ENCODE measurements around the gene CEP68. TPM values are rescaled to one million over a fixed set of nuclear protein-coding genes. Genes with fewer than 3 reads are reported as not detected.
"Not testable (repeated sequence)": the region's sequence is repeated elsewhere in the genome, so short reads cannot be mapped to it uniquely, and the experiment has no call there.

CEP68 gene
- 10 to 100 TPM; 30.6 to 31.6 (median 30.7) TPM for polyA plus RNA-seq (ENCODE audit: insufficient read length in 3 of 3)

- peak; percentile 89 to 94 (median 90) for DNase-seq (ENCODE audit: low read depth in 3 of 3, low spot score in 2 of 3)
Measured at GRCh38 chr2:65056215-65057053, at the start of gene CEP68. Gene CEP68, plus strand, starts transcription at chr2:65056416. Its CDS starts 13,029 bp downstream, at chr2:65069445.

- no peak for DNase-seq (ENCODE audit: low read depth in 3 of 3, low spot score in 2 of 3)
Measured at GRCh38 chr2:65013776-65014175, 42.4 kb upstream of the CEP68 start.

GRCh38 chr2:65015731-65016130 is 40.5 kb upstream of the CEP68 start:
- no peak for DNase-seq (ENCODE audit: low read depth in 3 of 3, low spot score in 2 of 3)

- DNase-seq (ENCODE audit: low read depth in 3 of 3, low spot score in 2 of 3) = no peak
Measured at GRCh38 chr2:65016789-65017188, 39.4 kb upstream of the CEP68 start.

GRCh38 chr2:65017335-65017734 is 38.9 kb upstream of the CEP68 start:
- DNase-seq (ENCODE audit: low read depth in 3 of 3, low spot score in 2 of 3) = no peak

- no peak for DNase-seq (ENCODE audit: low read depth in 3 of 3, low spot score in 2 of 3)
Measured at GRCh38 chr2:65018141-65018582, 38.1 kb upstream of the CEP68 start.

- DNase-seq (ENCODE audit: low read depth in 3 of 3, low spot score in 2 of 3) = no peak
Measured at GRCh38 chr2:65019010-65019409, 37.2 kb upstream of the CEP68 start.

GRCh38 chr2:65019675-65020195 is 36.5 kb upstream of the CEP68 start:
- no peak for DNase-seq (ENCODE audit: low read depth in 3 of 3, low spot score in 2 of 3)

- not testable (repeated sequence) for DNase-seq (ENCODE audit: low read depth in 3 of 3, low spot score in 2 of 3)
Measured at GRCh38 chr2:65020251-65020650, 36.0 kb upstream of the CEP68 start.

GRCh38 chr2:65020943-65021528 is 35.2 kb upstream of the CEP68 start:
- no peak for DNase-seq (ENCODE audit: low read depth in 3 of 3, low spot score in 2 of 3)

- no peak for DNase-seq (ENCODE audit: low read depth in 3 of 3, low spot score in 2 of 3)
Measured at GRCh38 chr2:65021709-65022108, 34.5 kb upstream of the CEP68 start.

- DNase-seq (ENCODE audit: low read depth in 3 of 3, low spot score in 2 of 3) = no peak
Measured at GRCh38 chr2:65022189-65022588, 34.0 kb upstream of the CEP68 start.

- DNase-seq (ENCODE audit: low read depth in 3 of 3, low spot score in 2 of 3) = no peak
Measured at GRCh38 chr2:65023742-65024141, 32.5 kb upstream of the CEP68 start.

GRCh38 chr2:65024149-65024829 is 31.9 kb upstream of the CEP68 start:
- no peak for DNase-seq (ENCODE audit: low read depth in 3 of 3, low spot score in 2 of 3)

GRCh38 chr2:65025453-65026123 is 30.6 kb upstream of the CEP68 start:
- no peak for DNase-seq (ENCODE audit: low read depth in 3 of 3, low spot score in 2 of 3)

GRCh38 chr2:65026154-65026553 is 30.1 kb upstream of the CEP68 start:
- no peak for DNase-seq (ENCODE audit: low read depth in 3 of 3, low spot score in 2 of 3)

GRCh38 chr2:65026704-65027464 is 29.3 kb upstream of the CEP68 start:
- DNase-seq (ENCODE audit: low read depth in 3 of 3, low spot score in 2 of 3) = no peak

GRCh38 chr2:65027616-65028244 is 28.5 kb upstream of the CEP68 start:
- DNase-seq (ENCODE audit: low read depth in 3 of 3, low spot score in 2 of 3) = no peak
